ENCODE results near the gene ADAMTS2.

ADAMTS2 gene

DNA sequence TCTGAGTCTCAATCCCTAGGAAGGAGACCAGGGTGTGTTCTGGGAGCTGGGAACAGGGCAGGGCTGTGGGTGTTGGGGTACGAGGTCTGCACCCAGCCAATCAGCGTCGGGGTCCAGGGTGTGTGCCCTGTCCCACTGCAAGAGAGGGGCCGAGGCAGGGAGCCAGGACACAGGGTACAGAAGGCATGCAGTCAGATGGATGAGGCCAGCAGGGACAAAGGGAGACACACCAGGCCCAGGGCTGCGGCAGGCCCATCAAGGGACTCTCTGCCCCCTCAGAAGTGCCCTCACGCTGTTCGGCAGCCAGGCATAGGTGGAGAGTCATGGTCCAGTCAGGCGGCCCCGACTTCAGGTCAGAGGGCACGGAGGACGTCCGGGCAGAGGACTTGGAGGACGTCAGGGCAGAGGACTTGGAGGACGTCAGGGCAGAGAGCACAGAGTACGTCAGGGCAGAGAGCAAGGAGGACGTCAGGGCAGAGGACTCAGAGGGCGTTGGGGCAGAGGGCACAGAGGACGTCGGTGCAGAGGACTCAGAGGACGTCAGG lies 28.8 kb upstream of the ADAMTS2 start:
- ChIA-PET POLR2A (no interaction called here), CTCF (no interaction called here)
- no peak for DNase-seq (ENCODE audit: extremely low spot score)
- TF ChIP-seq FOXM1 (IDR thresholded peaks at IDR 0.05; ENCODE audit: borderline replicate concordance) (no peak), NFRKB (IDR thresholded peaks at IDR 0.05) (no peak), BHLHE40 (IDR thresholded peaks at IDR 0.05; ENCODE audit: borderline replicate concordance) (no peak)
- TF ChIP-seq, protein P1, sequence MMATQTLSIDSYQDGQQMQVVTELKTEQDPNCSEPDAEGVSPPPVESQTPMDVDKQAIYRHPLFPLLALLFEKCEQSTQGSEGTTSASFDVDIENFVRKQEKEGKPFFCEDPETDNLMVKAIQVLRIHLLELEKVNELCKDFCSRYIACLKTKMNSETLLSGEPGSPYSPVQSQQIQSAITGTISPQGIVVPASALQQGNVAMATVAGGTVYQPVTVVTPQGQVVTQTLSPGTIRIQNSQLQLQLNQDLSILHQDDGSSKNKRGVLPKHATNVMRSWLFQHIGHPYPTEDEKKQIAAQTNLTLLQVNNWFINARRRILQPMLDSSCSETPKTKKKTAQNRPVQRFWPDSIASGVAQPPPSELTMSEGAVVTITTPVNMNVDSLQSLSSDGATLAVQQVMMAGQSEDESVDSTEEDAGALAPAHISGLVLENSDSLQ (IDR thresholded peaks at IDR 0.05) = no peak

DNA sequence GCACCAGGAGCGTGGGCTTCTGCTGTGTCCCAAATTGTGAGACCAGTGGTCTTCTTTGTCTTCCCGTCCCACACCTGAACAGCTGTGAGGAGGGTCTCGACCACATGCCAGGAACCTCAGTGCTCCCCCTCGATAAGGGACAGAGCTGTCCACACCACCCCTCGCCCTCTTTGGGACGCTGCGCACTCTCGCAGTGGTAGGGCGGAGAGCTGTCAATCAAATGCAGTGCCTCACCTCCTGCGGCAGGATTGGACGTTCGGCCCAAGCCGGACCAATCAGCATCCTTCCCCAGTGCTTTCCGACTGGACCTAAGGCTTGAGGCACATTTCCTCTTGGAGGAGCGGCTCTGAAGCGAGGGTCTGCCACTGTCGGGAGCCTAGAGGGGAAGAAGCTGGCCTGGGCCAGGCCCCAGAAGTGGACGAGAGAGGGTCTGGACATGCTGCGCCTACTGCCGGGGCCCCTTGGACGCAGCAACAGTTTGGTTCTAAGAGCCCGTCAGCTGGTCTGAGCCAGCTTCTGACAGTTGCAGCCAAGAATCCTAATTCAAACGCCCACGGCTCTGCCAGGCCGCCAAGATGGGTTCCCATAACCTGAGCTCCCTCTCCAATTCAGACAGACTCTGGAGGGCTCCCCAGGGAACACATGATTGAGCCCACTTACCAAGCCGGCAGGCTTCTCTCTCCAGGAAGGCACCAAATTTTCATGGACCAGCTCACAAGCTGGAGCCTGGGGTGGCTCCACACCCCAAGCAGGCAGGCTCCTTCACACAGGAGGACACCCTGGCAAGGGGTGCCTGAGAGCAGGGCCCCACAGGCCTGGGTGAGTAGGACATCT lies 28.1 kb upstream of the ADAMTS2 start:
- CTCF ChIA-PET = no interaction called here
- POLR2A ChIA-PET = no interaction called here
- TF ChIP-seq, protein P1 (IDR thresholded peaks at IDR 0.05) = peak; percentile 87
- no peak for TF ChIP-seq BHLHE40 (IDR thresholded peaks at IDR 0.05; ENCODE audit: borderline replicate concordance)
- no peak for TF ChIP-seq ZNF384 (IDR thresholded peaks at IDR 0.05)
- DNase-seq (ENCODE audit: extremely low spot score) = no peak

DNA sequence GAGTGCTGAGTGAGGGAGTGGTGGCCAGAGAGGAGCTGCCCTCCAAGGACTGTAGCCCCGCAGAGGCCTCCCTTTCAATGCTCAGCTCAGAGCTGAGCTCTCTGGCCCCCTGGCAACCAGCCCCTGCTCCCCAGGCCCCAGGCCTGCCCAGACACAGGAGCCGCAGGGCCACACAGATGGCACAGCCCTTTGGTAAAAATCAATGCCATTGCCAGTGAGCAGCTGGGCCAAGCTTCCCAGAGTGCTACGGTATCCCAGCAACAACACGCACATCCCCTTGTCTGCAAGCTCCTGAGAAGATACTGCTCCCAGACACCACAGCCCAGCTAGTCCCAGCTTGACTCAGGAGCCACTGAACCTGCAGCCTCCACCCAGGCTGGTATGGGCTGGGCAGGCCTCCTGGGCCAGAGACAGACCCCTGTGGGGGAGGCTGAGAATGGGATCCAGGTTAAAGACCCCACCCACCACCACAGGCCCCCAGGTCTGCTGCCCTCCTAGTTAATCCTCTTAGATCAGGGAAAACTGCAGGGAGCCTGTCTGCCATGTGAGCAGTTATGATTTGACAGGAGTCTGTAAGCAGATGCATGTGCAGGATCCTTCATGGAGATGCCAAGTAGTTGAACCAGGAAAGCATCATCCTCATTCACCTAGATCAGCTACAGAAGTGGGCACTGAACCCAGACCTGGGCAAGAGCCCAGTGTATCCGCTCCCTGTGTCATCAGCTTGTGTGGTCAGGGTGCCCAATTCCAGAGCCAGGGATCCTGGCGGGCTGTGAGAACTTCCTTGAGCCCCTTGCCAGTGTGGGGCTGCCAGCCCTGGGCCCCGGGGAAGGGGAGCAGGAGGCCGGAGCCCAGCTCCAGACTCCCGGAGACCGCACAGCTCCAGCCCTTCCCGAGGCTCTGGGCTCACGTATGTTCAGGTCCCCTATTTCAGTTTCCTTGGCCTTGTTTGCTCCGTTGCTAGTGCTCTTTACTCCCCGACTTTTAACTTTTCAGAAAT lies 26.7 kb upstream of the ADAMTS2 start:
- CTCF ChIA-PET = no interaction called here
- no peak for DNase-seq (ENCODE audit: extremely low spot score)
- POLR2A ChIA-PET = no interaction called here
- no peak for TF ChIP-seq SUZ12 (IDR thresholded peaks at IDR 0.05)

DNA sequence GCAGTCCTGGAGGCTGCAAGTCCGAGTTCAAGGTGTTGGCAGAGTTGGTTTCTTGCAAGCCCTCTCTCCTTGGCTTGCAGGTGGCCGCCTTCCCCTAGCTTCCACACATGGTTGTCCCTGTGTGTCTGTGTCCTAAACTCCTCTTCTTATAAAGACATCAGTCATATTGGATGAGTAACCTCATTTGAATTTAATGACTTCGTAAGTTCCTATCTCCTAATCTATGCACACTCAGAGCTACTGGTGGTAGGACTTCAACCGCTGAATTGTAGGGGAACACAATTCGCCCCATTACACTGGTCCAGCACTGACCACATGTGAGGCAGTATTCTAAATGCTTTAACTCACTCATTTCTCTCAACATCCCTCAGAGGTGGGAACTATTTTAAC lies 25.9 kb upstream of the ADAMTS2 start:
- DNase-seq (ENCODE audit: extremely low spot score) = no peak
- ChIA-PET CTCF (no interaction called here), POLR2A (no interaction called here)
- TF ChIP-seq LEF1 (IDR thresholded peaks at IDR 0.05; ENCODE audit: borderline replicate concordance) (no peak), FOXK2 (IDR thresholded peaks at IDR 0.05) (no peak), CTBP1 (IDR thresholded peaks at IDR 0.05; ENCODE audit: borderline replicate concordance) (no peak), HDGF (IDR thresholded peaks at IDR 0.05; ENCODE audit: borderline replicate concordance) (no peak), SP1 (IDR thresholded peaks at IDR 0.05) (no peak), ARNT (IDR thresholded peaks at IDR 0.05) (no peak)

DNA sequence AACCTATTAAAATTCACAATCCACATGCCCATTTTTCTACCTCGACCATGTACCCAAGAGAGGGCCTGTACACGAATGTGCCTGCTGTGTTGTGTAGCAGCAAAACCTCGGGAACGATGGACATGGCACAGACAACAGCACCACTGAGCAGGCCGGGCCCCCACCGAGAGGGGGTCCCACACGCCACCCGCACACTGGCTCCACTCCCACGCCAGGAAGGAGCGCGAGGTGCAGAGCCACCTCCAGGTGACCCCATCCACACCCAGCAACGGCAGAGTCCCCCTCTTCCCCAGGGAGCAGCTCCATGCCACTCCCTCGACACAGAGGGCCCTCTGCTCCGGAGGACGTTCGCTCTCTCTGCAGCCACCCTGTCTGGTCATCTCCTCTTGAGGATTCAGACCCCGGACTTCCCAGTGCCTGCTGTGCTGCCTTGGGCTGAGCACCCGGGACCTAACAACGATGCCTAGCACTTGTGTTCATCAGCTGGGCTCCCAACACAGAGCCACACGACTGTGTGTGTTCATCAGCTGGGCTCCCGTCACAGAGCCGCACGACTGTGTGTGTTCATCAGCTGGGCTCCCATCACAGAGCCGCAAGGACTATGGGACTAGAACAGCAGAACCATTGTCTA lies 25.3 kb upstream of the ADAMTS2 start:
- POLR2A ChIA-PET = no interaction called here
- DNase-seq (ENCODE audit: extremely low spot score) = no peak
- no peak for TF ChIP-seq ELF4 (IDR thresholded peaks at IDR 0.05)
- TF ChIP-seq FOXA1 (IDR thresholded peaks at IDR 0.05) = no peak
- no peak for TF ChIP-seq NFRKB (IDR thresholded peaks at IDR 0.05)
- TF ChIP-seq SUZ12 (IDR thresholded peaks at IDR 0.05) = no peak
- TF ChIP-seq, protein P1 (IDR thresholded peaks at IDR 0.05) = no peak
- TF ChIP-seq L3MBTL2 (conservative IDR thresholded peaks at IDR 0.05) = no peak
- TF ChIP-seq SP1 (IDR thresholded peaks at IDR 0.05) = no peak
- no peak for TF ChIP-seq ZNF384 (IDR thresholded peaks at IDR 0.05)
- TF ChIP-seq HDGF (IDR thresholded peaks at IDR 0.05; ENCODE audit: borderline replicate concordance) = no peak
- no peak for TF ChIP-seq FOXK2 (IDR thresholded peaks at IDR 0.05)
- CTCF ChIA-PET = no interaction called here

DNA sequence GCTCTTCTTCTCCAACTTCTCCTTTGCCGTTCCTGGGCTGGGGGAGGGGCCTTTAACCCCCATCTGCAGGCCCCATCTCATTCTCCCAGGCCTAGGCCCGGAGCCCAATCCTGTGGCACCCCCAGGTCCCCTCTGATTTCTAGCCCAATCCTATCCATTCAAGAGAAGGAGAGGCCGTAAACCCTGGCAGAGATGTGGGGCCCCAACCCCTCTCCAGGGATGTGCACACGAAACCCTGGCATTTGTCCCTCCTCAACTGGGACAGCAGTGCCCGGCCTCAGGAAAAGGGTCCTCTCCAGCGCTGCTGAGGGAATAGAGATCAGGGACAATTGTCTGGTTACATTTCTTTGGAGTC lies 24.2 kb upstream of the ADAMTS2 start:
- CTCF ChIA-PET = no interaction called here
- DNase-seq (ENCODE audit: extremely low spot score) = no peak
- TF ChIP-seq ELF4 (IDR thresholded peaks at IDR 0.05) (no peak), ZNF384 (IDR thresholded peaks at IDR 0.05) (no peak), BHLHE40 (IDR thresholded peaks at IDR 0.05; ENCODE audit: borderline replicate concordance) (no peak), SP1 (IDR thresholded peaks at IDR 0.05) (no peak), LEF1 (IDR thresholded peaks at IDR 0.05; ENCODE audit: borderline replicate concordance) (no peak), FOXM1 (IDR thresholded peaks at IDR 0.05; ENCODE audit: borderline replicate concordance) (no peak), L3MBTL2 (conservative IDR thresholded peaks at IDR 0.05) (no peak), CTBP1 (IDR thresholded peaks at IDR 0.05; ENCODE audit: borderline replicate concordance) (no peak), HDGF (IDR thresholded peaks at IDR 0.05; ENCODE audit: borderline replicate concordance) (no peak), SUZ12 (IDR thresholded peaks at IDR 0.05) (no peak)
- TF ChIP-seq, protein P1 (IDR thresholded peaks at IDR 0.05) = no peak
- POLR2A ChIA-PET = no interaction called here
